CD4-positive, alpha-beta T cell treated with Interleukin-17A for 1 hour (primary cell): Measurements from ENCODE around the gene CPNE8.
"Not testable (repeated sequence)": the region's sequence is repeated elsewhere in the genome, so short reads cannot be mapped to it uniquely, and the experiment has no call there.

Source experiments
- DNase-seq: peaks from one replicate; pipeline ENCODE4 v3.0.0-alpha.2; 2020

Gene CPNE8

DNA sequence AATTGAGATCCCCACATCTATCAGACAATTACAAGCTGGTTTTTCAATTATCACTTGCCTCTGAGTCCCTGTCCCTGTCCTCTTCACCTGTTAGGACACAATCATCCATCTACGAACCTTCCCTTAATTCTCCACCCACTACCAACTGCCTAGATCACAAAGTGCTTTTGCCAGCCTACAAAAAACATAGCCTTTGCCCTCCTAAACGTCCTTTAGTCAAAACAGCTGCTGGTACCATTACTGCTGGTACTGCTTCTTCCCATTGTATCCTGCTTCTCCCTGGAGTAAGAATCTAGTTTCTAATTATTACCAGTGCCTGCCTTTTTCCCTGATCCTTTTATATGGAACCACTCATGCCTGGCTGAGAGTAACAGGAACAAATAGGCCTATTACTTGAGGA is 82.1 kb downstream of the CPNE8 start:
- no peak for DNase-seq

DNA sequence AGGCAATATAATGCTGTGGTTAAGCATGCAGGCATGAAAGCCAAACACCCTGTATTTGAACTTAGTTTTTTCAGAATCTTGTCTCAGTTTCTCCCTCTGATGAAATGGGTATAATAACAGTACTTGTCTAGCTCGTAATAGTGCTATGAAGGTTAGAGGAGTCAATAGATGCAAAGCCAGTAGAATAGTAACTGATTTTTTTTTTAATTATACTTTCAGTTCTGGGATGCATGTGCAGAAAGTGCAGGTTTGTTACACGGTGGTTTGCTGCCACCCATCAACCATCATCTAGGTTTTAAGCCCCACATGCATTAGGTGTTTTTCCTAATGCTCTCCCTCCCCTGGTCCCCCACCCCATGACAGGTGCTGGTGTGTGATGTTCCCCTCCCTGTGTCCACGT is 87.4 kb downstream of the CPNE8 start:
- DNase-seq = no peak

DNA sequence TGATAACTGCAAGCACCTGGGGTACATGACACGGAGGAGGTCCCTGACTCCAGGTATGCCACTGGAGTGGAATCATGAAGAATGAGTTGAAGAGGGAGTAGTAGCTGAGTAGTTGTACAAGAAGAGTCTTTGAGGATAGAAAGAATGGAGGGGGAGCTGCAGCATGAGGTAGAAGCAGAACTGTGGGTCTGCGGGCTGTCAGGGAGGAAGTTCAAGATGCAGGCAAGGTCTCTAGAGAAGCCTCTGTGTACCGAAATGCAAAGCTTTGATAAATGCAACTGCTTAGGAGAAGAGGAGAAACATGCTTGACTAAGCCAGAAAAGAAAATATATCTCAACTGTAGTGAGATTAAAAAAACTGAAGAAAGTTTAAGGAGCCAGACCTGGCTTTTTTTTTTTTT is 91.5 kb downstream of the CPNE8 start:
- no peak for DNase-seq

DNA sequence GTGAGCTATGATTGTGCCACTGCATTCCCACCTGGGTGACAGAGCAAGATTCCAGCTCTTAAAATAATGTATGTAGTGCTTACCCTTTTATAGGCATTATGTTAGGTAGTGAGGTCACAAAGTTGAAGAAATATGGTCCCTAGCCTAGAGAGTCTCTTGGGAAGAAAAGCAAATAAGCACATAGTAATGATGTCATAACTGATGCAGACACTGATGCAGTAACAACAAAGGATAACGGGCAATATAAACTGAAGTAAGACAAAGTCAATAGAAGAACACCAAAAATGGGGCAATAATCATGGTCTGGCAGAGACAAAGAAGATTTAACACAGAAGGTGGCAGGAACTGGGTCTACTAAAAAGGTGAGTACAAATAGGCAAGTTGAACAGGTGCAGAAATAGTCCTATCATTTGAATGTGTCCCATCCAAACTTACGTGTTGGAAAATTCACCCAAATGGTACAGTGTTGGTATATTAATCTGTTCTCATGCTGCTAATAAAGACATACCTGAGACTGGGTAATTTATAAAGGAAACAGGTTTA is 93.5 kb downstream of the CPNE8 start:
- DNase-seq = no peak

DNA sequence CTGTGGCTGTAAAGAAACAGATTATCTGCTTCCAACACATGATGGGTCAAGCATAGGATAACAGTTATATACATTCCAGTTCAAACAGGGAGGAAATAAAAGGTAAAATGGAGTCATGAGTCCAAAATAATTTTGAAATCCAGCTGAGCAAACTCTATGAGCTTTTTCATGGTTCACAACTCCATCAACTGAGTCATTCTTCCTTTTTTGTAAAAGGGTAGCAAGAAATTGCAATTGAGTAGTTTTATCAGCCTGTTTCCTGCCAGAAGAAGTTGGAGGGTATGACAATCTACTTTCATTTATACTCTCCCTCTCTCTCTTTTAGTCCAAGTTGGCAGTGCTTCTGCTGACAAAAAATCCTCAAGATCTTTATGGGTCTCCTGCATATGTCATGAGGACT is 95.6 kb downstream of the CPNE8 start:
- no peak for DNase-seq

DNA sequence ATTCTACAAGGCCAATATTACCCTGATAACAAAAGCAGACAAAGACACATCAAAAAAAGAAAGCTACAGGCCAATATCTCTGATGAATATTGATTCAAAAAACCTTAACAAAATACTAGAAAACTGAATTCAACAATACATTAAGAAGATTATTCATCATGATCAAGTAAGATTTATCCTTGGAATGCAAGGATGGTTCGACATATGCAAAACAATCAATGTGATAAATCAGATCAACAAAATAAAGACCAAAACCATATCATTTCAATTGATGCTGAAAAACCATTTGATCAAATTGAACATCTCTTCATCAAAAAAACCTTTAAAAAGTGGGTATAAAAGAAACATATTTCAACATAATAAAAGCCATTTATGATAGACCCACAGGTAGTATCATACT is 117.3 kb downstream of the CPNE8 start:
- no peak for DNase-seq

DNA sequence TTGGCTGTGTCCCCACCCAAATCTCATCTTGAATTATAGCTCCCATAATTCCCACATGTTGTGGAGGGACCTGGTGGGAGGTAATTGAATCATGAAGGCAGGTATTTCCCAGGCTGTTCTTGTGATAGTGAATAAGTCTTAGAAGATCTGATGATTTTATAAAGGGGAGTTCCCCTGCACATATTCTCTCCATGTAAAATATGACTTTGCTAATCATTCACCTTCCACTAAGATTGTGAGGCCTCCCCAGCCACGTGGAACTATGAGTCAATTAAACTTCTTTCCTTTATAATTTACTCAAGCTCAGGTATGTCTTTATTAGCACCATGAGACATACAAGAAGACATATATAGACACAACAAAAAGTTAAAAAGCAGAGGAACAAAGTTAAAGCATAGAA is 120.0 kb downstream of the CPNE8 start:
- DNase-seq = no peak

DNA sequence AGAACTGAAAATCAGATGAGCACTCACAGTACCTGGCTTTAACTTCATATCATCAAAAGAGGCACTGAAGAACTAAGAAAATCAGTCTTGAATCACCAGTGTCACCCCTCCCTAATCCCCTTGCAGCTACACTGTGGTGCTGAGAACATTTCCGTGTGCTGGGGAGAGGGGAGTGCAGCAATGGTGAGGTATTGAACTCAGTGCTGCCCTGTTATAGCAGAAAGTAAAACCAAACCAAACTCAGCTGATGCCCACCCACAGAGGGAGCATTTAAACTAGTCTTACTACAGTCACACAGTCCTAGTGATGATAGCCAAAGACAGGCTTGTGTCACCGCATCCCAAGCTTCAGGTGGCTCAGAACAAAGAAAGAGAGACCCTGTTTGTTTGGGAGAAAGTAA is 122.1 kb downstream of the CPNE8 start:
- DNase-seq = no peak

DNA sequence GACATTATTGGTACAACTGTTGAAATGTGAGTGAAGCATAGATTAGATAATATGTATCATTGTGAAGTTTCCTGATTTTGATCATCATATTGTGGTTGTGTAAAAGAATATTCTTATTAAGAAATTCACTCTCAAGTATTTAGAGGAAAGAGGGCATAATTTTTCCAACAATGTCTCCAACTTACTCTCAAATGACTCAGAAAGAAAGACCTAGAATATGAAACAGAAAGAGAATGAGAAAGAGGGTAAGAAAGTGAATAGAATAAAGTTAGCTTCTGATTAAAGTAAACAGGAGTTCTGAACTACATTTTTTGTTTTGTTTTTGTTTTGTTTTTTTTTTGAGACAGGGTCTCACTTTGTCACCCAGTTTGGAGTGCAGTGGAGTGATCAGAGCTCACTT is 123.0 kb downstream of the CPNE8 start:
- no peak for DNase-seq

DNA sequence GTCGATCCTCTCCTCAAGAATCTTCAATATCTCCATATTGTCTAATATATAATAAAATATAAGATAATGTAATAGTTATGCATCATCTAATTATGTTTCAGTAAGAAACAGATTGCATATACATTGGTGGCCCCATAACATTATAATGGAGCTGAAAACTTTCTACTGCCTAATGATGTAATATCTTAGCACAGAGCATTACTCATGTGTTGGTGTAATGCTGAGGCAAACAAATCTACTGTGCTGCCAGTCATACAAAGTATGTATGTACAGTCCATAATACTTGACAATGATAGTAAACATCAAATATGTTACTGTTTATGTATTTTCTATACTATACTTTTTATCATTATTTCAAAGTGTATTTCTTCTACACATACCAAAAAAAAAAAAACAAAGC is 128.7 kb downstream of the CPNE8 start:
- no peak for DNase-seq

DNA sequence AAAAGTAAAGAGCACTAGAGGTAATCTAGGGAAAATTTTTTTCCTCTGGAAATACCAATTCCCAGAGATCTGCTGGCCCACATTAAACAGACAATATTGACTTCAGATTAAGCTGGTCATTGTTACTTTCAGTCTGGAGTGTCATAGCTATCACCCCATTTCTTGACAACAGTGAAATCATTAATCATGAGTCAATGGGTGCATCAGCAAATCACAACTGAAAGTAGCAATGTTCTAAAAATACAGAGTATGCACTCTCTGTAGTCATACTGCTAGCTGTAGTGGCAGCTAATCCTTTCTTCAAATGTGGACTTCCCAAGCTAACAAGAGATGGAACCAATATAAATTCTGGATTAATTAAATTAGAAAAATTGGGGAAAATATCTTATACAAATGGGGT is 129.9 kb downstream of the CPNE8 start:
- no peak for DNase-seq

DNA sequence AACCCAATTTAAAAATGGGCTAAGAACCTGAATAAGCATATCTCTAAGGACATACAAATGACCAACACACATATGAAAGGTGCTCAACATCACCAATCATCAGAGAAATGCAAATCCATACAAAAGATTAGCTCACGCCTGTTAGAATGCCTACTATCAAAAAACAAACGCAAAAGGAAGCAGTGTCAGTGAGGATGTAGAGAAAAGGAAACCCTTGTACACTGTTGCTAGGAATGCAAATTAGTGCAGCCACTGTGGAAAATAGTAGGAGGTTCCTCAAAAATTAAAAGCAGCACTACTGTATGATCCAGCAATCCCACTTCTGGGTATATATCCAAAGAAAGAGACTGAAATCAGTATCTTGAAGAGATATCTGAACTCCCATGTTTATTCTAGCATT is 133.0 kb downstream of the CPNE8 start:
- no peak for DNase-seq

DNA sequence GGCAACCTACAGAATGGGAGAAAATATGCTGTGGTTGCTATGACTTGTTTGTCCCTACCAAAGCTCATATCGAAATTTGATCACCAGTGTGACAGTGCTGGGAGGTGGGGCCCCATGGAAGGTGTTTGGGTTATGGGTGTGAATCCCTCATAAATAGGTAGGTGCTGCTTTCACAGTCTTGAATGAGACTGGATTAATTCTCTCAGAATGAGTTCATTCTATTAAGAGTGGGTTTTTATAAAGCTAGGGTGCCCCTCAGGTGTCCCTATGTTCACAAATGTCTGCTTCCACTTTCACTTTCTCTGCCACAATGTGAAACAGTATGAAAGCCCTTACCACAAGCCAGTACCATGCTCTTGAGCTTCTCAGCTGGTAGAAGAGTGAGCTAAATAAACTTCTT is 133.5 kb downstream of the CPNE8 start:
- DNase-seq = peak; percentile 38

DNA sequence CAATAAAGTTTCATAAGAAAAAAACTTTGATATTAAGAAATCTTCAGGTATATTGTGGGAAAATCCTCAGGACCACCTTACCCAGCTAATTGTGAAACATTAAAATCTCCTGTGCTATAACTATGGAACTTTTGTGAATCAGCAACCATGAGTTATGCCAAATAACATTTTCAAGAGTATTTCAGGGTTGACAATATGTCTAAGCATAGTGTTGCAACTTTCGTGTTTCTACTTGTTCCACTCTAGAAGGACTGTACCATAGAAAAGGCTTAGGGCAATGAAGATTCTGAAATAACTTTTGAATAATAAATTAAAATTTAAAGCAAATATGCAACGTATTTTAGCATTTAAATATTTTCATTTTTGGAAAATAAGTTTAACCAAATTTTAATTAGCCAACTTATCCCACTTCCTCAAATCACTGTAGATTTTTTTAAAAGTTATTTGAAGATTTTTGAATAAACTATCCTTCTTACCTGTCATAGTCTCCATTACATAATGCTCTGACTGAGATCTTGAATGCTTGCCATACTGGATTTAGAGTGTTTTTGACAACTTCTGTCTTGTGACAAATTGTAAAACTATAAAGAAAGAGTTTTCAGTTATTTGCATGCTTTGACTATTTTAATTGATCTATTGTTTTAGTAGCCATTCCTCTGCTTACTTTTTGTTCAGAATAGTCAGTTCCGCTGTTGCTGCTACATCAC is 143.6 kb downstream of the CPNE8 start:
- no peak for DNase-seq

DNA sequence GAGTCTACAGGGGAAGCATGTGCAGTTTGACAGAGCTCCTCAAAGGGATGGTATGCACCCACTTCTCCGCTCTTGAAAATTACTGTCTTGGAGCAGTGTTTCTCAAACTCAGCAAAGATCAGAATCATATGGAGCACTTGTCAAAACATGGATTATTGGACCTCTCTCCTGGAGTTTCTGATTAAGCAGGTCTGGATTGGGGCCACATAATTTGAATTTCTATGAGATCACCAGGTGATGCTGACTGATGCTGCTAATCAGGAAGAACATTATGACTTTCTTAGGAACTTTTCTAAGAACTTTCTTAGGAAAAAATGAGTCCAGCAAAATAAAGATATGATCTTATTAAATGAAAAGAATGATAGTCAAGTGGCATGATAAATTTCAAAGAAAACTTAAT is 144.3 kb downstream of the CPNE8 start:
- no peak for DNase-seq

DNA sequence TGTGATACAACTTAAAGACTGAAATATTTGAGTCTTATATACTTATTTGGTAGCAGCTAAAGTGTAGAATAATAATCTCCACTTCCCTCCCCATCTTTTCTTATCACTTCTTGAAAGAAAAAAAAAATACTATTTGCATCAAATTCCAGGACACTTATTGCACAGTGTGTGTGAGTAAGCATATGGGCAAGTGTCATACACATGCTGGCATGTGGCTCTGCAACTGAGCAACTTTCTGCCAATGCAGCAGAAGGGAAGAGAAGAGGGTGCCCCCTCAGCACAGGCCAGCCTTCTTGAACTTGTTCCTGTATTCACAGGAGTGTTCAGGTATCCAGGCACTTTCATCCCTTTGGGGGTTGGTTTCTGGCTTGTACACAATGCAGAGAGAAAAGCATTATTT is 145.8 kb downstream of the CPNE8 start:
- no peak for DNase-seq

DNA sequence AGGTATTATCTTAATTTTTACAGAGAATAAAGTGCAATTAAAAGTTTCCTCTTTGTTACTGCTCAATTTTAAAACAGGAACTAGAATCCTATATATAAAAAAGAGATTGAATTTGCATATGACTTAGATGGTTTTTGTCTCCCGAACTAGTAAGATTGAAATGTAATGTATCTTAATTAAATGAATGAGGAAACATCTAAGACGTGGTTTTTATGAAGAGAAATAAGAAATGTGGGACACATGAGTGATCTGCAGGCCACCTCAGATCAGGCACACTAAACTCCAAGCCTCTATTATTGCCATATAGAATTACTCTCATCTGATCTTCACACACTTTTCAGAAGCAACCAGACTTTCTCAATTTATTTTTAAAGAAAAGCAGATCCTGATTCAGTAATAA is 158.6 kb downstream of the CPNE8 start:
- no peak for DNase-seq

DNA sequence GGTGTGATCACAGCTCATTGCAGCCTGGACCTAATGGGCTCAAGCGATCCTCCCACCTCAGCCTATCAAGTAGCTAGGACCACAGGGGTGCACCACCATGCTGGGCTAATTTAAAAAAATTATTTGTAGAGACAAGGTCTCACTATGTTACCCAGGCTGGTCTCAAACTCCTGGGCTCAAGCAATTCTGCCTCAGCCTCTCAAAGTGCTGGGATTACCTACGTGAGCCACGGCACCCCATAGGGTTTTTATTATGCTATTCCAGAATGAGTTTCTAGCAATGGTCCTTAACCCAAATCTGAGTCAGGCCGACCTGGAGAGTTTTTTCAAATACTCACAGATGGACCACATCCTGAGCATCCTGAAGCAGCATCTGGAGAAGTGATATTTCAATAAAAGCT is 159.8 kb downstream of the CPNE8 start:
- no peak for DNase-seq

DNA sequence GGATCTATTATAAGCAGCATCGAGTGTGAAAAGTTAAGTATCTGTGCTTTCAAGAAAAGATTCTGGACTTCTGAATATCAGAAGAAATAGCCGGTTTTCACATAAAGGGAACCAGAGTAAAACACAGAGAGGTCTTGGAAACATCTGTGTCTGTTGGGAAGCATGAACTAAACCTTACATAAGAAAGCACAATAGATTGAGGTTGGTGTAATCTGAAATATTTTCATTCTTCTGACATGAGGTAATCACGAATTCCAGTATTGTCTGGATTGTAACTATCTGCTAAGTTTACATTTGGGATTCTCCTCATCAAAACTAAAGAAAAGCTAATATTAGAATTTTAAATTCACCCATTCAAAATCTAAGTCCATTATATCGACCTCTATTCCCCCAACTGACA is 161.3 kb downstream of the CPNE8 start:
- DNase-seq = no peak

DNA sequence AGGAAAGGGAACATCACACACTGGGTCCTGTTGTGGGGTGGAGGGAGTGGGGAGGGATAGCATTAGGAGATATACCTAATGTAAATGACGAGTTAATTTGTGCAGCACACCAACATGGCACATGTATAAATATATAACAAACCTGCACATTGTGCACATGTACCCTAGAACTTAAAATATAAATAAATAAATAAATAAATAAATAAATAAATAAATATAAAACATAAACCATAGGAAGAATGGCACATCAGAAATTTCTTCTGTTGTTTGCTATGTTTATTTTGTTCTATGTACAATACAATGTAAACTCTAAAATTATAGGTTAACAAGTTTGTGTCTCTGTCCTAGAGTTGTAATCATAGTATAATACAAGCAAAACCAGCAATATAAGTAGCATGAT is 162.9 kb downstream of the CPNE8 start:
- DNase-seq = not testable (repeated sequence)

DNA sequence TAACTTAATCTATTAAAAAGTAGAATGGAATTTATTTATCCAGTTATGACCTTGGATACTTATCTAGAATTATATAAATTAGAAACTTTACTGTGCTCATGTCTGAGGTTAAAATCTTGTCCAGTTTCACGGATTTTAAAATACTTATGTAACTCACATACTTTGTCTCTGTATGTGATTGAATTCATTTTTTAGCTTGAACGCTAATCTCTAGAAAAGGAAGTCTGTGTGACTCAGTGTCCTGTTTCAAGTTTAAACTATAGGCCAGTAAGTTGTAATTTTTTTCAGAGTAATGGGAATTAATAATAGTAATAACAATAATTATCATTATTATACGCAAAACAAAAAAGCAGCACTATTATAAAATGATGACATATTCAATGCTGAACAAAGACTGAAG is 168.6 kb downstream of the CPNE8 start:
- no peak for DNase-seq

DNA sequence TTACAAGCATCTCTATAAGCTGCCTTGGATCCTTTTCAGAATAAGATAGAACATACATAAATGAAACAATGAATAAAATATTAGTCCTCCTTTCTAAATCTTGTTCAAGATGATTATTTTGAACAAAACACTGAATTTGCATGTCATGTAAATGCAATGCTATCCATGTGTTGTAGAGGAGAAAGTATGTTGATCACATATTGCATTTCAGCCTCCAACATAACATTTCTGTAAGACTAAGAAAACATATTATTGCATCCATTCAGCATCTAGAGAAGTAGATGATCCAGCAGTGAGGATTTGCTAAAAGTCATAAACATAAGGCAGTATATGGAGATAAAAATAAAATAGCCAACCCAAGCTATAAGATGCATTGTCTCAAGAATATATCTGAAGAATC is 172.6 kb downstream of the CPNE8 start:
- DNase-seq = no peak

DNA sequence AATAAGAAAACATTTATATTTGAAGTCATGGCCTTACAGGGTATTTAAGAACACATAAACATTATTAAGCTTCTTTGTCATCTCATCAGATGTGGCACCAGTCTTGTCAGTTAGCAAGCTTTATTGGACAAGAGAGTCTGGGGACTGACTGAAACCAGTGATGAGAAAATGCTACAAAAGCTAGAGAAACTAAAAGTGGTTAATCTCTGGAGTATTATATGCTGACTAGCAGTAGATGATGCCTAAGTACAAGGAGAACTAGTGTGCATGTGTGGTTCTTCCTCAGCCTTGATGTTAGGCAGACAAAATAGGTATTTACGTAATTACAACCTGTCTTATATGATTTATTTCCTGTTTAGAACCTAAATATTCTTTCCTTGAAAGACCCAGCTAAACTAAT is 176.5 kb downstream of the CPNE8 start:
- no peak for DNase-seq

DNA sequence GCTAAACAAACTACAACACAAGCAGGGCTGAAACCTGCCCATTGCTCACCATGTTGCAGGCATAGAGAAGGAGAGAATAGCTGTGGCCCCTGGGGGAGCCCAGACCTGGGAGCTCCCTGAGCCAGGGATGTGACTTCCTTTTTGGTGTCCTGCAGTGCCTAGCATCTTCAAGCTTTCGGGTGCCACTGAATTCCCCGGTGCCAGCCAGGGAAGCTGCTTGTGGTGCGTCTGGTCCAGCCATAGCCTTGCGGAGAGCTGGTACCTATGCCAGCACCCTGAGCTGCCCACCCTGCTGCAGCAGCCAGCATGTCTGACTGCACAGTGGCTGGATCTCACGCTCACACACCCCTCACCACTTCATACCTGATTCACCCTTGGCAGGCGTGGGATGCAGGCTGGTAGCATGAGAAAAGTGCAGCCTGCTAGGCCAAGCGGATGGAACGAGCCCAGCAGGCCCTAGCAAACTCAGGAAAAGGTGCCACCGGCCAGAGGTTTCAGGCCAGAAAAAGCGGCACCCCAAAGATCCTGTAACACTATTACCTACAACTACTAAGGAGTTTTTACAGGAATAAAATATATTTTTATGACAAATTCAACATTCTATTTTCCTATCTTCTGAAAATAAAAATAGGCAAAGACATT is 183.7 kb downstream of the CPNE8 start:
- no peak for DNase-seq

DNA sequence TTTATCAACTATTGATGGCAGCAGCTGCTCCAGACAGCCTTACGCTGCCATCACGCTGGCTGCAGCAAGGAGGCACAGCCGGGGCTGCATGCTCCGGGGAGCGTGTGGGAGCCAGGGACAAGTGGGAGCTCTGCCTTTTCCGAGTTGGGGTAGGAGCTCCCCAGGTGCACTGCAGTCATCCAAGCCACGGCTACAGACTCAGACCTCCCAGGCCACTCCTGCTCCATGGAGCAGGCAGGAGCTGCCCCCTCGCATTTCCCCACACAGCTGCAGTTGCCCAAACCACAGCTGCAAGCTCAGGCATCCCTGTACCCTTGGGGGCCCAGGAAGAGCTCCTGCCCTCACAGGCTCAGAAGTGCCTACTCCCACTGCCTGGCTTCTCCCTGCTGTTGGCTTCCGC is 184.7 kb downstream of the CPNE8 start:
- DNase-seq = no peak
